MM.1S (cell line): Measurements from ENCODE around the gene PRG2.

Source experiments
- DNase-seq: peaks from one replicate; pipeline ENCODE4 v3.0.0-alpha.2; 2015
- H2AFZ ChIP-seq: fragments of 300-600 bp; sonication (generic); 2 replicates; pipeline ENCODE4 v1.6.0; 2016; ENCODE audit warnings: antibody characterized with exemption, low read length
- H3F3A ChIP-seq: fragments of 300-600 bp; sonication (generic); 2 replicates; pipeline ENCODE4 v1.6.1; 2016; ENCODE audit warnings: mild to moderate bottlenecking, antibody characterized with exemption, low read length, moderate library complexity, mixed read lengths; ENCODE audit not compliant: insufficient read depth
- H3K27ac ChIP-seq: fragments of 300-600 bp; sonication (generic); 2 replicates; pipeline ENCODE4 v1.5.1; 2016; ENCODE audit warnings: mild to moderate bottlenecking, low read length
- H3K27me3 ChIP-seq: fragments of 300-600 bp; sonication (generic); replicated peaks from 2 replicates; pipeline ENCODE4 v1.6.0; 2016; ENCODE audit warnings: low read length; ENCODE audit not compliant: insufficient read depth
- H3K36me3 ChIP-seq: fragments of 300-600 bp; sonication (generic); replicated peaks from 2 replicates; pipeline ENCODE4 v1.6.1; 2016; ENCODE audit warnings: mild to moderate bottlenecking, low read length, mixed read lengths; ENCODE audit not compliant: insufficient read depth
- H3K4me1 ChIP-seq: fragments of 300-600 bp; sonication (generic); 2 replicates; pipeline ENCODE4 v1.6.1; 2016; ENCODE audit warnings: low read length, mixed read lengths
- H3K4me2 ChIP-seq: fragments of 300-600 bp; sonication (generic); 2 replicates; pipeline ENCODE4 v1.6.0; 2016; ENCODE audit warnings: low read depth, low read length
- H3K4me3 ChIP-seq: fragments of 300-600 bp; sonication (generic); 2 replicates; pipeline ENCODE4 v1.5.1; 2016; ENCODE audit warnings: low read length, mixed read lengths
- H3K79me2 ChIP-seq: fragments of 300-600 bp; sonication (generic); 2 replicates; pipeline ENCODE4 v1.6.1; 2016; ENCODE audit warnings: mixed run types, low read length, mixed read lengths
- H3K9ac ChIP-seq: fragments of 300-600 bp; sonication (generic); 2 replicates; pipeline ENCODE4 v1.6.1; 2016; ENCODE audit warnings: low read length, mixed read lengths
- H3K9me2 ChIP-seq: fragments of 300-600 bp; sonication (generic); replicated peaks from 2 replicates; pipeline ENCODE4 v1.6.1; 2016; ENCODE audit warnings: mild to moderate bottlenecking, low read length, mixed read lengths; ENCODE audit not compliant: insufficient read depth
- H3K9me3 ChIP-seq: fragments of 300-600 bp; sonication (generic); replicated peaks from 2 replicates; pipeline ENCODE4 v1.6.1; 2016; ENCODE audit warnings: mild to moderate bottlenecking, low read length, mixed read lengths; ENCODE audit not compliant: insufficient read depth
- H4K20me1 ChIP-seq: fragments of 300-600 bp; sonication (generic); 2 replicates; pipeline ENCODE4 v1.6.1; 2016; ENCODE audit warnings: mild to moderate bottlenecking, low read length, moderate library complexity, mixed read lengths; ENCODE audit not compliant: insufficient read depth
- CTCF ChIP-seq: fragments of 300-600 bp; sonication (generic); IDR thresholded peaks from 2 replicates; pipeline ENCODE4 v1.5.1; 2016; ENCODE audit warnings: antibody characterized with exemption, low read length, mixed read lengths
- EZH2 ChIP-seq: fragments of 300-600 bp; sonication (generic); optimal IDR thresholded peaks from 2 replicates; pipeline ENCODE3; 2017; ENCODE audit warnings: low read depth, mild to moderate bottlenecking, antibody characterized with exemption, low read length, mixed read lengths
- EZH2phosphoT487 ChIP-seq: fragments of 300-600 bp; sonication (generic); IDR thresholded peaks from 2 replicates; pipeline ENCODE4 v1.6.1; 2018; ENCODE audit warnings: antibody characterized with exemption, low read length

Gene PRG2

GRCh38 chr11:57377107-57377506, 13.3 kb downstream of the PRG2 start:
- TF ChIP-seq EZH2, result no peak
- TF ChIP-seq EZH2phosphoT487, result no peak
- Histone ChIP-seq H4K20me1 (no peaks in the 10 kb centered on the region), H3K36me3 (no peaks in the 10 kb centered on the region), H3K27ac (no peak overlapping the region), H3K9me2 (no peaks in the 10 kb centered on the region), H3K9me3 (no peaks in the 10 kb centered on the region), H3K4me2 (no peak overlapping the region), H3K79me2 (no peaks in the 10 kb centered on the region), H3F3A (no peaks in the 10 kb centered on the region), H3K4me1 (no peaks in the 10 kb centered on the region), H3K27me3 (peaks cover 11% of the 10 kb centered on the region; the same call in 1 of the 2 replicates), H3K4me3 (no peak overlapping the region), H3K9ac (no peak overlapping the region), H2AFZ (no peak overlapping the region)
- DNase-seq, result no peak

DNA sequence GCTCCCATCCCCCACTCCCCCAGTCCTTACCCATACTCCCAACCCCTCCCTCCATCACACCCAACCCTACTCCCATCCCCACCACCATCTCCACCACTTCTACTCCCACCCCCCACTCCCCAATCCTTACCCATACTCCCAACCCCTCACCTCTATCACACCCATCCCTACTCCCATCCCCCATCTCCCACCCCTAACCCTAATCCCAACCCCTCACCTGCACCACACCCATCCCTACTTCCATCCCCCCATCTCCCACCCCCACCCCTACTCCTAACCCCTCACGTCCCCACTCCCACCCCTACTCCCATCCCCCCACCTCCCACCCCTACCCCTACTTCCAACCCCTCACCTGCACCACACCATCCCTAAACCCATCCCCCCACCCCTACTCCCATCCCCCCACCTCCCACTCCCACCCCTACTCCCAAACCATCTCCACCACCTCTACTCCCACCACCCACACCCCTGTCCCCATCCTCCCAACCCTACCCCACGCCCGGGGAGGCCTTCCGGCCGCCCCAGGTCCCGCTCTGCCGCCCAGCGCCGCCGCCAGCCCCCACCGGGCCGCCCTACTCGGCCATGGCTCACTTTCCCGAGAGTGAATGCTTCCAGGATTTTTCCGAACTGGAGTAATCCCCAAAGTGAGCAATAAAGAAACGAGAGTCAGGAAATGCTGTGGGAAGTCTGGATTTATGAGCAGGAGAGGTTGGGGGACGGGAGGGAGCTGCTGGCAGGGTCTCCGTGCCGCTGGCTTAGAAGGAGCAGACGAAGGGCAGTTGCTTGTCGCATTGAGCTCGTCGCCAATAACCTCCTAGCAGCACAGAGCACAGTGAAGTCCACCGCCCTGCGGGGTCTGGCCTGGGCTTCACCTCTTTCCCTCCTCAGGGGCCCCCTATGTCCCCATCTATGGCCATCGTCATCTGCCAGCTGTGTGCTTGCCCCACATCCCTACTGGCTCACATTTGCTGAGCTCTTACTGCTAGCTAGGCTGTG, 14.1 kb downstream of the PRG2 start:
- H3K27me3 ChIP-seq, result peaks cover 11% of the 10 kb centered on the region; the same call in 1 of the 2 replicates
- H3K27ac ChIP-seq, result no peak overlapping the region
- TF ChIP-seq EZH2 (no peak), CTCF (no peak), EZH2phosphoT487 (no peak)
- H3K9ac ChIP-seq, result no peak overlapping the region
- H3K36me3 ChIP-seq, result no peaks in the 10 kb centered on the region
- no peaks in the 10 kb centered on the region for H3K4me1 ChIP-seq
- H3F3A ChIP-seq, result no peaks in the 10 kb centered on the region
- H3K4me2 ChIP-seq, result no peak overlapping the region
- H3K9me2 ChIP-seq, result no peaks in the 10 kb centered on the region
- H2AFZ ChIP-seq, result no peak overlapping the region
- no peaks in the 10 kb centered on the region for H3K79me2 ChIP-seq
- no peak for DNase-seq
- H3K4me3 ChIP-seq, result no peak overlapping the region
- H3K9me3 ChIP-seq, result no peaks in the 10 kb centered on the region
- no peaks in the 10 kb centered on the region for H4K20me1 ChIP-seq

DNA sequence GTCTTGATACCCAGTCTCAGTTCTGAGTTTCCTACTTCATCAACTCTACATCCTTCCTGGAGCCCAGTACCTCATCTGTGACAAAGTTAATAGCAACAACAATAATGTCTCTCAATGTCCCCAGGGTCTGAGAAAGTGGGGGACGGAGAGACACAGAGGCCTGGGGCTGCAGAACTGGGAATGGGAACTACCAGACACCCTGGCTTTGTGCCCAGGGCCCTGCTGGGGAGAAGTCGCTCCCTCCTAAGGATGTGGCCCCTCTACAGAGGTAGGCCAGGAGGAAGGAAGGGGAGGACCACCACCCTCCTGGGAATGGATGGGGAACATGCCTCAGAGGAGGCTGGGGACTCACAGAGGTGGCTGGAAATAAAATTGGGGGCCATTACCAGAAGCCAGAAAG, 15.0 kb downstream of the PRG2 start:
- no peak overlapping the region for H3K4me3 ChIP-seq
- TF ChIP-seq EZH2 (no peak), EZH2phosphoT487 (no peak), CTCF (no peak)
- no peak overlapping the region for H3K27ac ChIP-seq
- H3K9me2 ChIP-seq, result no peaks in the 10 kb centered on the region
- no peaks in the 10 kb centered on the region for H3K4me1 ChIP-seq
- H3K27me3 ChIP-seq, result peaks cover 11% of the 10 kb centered on the region; the same call in 1 of the 2 replicates
- H3K9me3 ChIP-seq, result no peaks in the 10 kb centered on the region
- no peaks in the 10 kb centered on the region for H3K79me2 ChIP-seq
- H3K9ac ChIP-seq, result no peak overlapping the region
- DNase-seq, result no peak
- no peaks in the 10 kb centered on the region for H3F3A ChIP-seq
- no peak overlapping the region for H2AFZ ChIP-seq
- H4K20me1 ChIP-seq, result no peaks in the 10 kb centered on the region
- H3K4me2 ChIP-seq, result no peak overlapping the region
- no peaks in the 10 kb centered on the region for H3K36me3 ChIP-seq

GRCh38 chr11:57374966-57375365, 15.5 kb downstream of the PRG2 start:
- H3K4me3 ChIP-seq, result no peak overlapping the region
- no peak overlapping the region for H2AFZ ChIP-seq
- no peaks in the 10 kb centered on the region for H4K20me1 ChIP-seq
- TF ChIP-seq CTCF, result no peak
- no peak for TF ChIP-seq EZH2phosphoT487
- no peak for TF ChIP-seq EZH2
- H3K9me2 ChIP-seq, result no peaks in the 10 kb centered on the region
- no peaks in the 10 kb centered on the region for H3K36me3 ChIP-seq
- peaks cover 11% of the 10 kb centered on the region; the same call in 1 of the 2 replicates for H3K27me3 ChIP-seq
- no peak overlapping the region for H3K4me2 ChIP-seq
- no peak overlapping the region for H3K27ac ChIP-seq
- no peaks in the 10 kb centered on the region for H3K9me3 ChIP-seq
- no peak overlapping the region for H3K9ac ChIP-seq
- H3K4me1 ChIP-seq, result no peaks in the 10 kb centered on the region
- no peaks in the 10 kb centered on the region for H3F3A ChIP-seq
- no peak for DNase-seq
- no peaks in the 10 kb centered on the region for H3K79me2 ChIP-seq
